Nephron progenitor cell (in vitro differentiated cells): ENCODE results near the gene ABCC5.

ENCODE experiments used
- DNase-seq: peaks from one replicate; pipeline ENCODE4 v3.0.0; 2021
- H3K27ac Mint-ChIP-seq: 2 replicates; pipeline ENCODE4 v1.8.0; 2021; ENCODE audit warnings: mild to moderate bottlenecking, moderate library complexity, mixed read lengths
- H3K27me3 Mint-ChIP-seq: 2 replicates; pipeline ENCODE4 v1.8.0; 2021; ENCODE audit warnings: mild to moderate bottlenecking, low read depth, mixed read lengths; ENCODE audit not compliant: poor library complexity
- H3K36me3 Mint-ChIP-seq: 2 replicates; pipeline ENCODE4 v1.8.0; 2021; ENCODE audit warnings: low read depth, mixed read lengths
- H3K4me1 Mint-ChIP-seq: 2 replicates; pipeline ENCODE4 v1.8.0; 2021; ENCODE audit warnings: mixed read lengths
- H3K4me3 Mint-ChIP-seq: 2 replicates; pipeline ENCODE4 v1.8.0; 2021; ENCODE audit warnings: mild to moderate bottlenecking, moderate library complexity, mixed read lengths
- H3K9me3 Mint-ChIP-seq: 2 replicates; pipeline ENCODE4 v1.8.0; 2021; ENCODE audit warnings: mild to moderate bottlenecking, moderate library complexity, mixed read lengths
- TF ChIP-seq, protein P1 (sequence below): fragments of 200-600 bp; sonication (generic); IDR thresholded peaks from 2 replicates; pipeline ENCODE4 v1.5.0; 2021; ENCODE audit warnings: antibody characterized with exemption

ABCC5 gene

DNA sequence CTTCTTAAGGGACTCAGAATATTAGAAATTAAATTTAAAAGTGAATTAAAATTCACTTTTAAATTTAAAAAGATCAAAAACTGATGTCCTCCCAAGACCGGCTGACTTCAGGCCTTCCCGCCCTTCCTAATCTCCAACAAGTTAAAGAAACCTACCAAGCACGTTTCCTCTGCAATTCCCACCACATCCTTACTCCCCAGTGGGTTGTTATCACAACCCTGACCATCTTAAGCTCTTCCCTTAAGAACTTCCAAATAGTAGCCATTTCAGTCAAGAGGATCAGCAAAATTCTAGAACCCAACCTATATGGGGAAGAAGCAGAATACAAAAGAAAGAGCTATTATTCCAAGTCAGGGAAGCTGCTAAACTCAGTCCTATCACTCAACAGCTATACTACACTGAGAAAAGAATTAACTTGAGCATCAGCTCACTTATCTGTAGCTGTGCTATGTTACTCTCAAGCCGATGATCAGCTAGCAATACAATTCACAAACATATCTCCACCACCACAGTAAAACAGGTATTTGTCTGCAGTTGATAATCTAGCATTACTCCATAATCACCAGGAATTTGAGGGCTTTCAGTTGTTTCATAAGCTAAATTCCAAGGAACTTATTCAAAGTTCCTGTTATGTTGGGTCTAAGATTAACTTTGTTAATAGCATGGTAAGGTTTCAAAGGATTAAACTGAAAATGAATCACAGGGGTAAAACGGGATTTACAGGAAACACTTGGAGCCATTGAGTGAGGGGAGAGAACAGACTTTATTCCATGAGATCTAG lies 14.3 kb downstream of the ABCC5 start:
- Mint-ChIP-seq H3K36me3 (peaks cover 26% of the 10 kb centered on the region), H3K27ac (peak overlapping the region; percentile 34), H3K9me3 (no peaks in the 10 kb centered on the region), H3K27me3 (no peaks in the 10 kb centered on the region), H3K4me1 (peaks cover 20% of the 10 kb centered on the region), H3K4me3 (no peak overlapping the region)
- TF ChIP-seq, protein P1, sequence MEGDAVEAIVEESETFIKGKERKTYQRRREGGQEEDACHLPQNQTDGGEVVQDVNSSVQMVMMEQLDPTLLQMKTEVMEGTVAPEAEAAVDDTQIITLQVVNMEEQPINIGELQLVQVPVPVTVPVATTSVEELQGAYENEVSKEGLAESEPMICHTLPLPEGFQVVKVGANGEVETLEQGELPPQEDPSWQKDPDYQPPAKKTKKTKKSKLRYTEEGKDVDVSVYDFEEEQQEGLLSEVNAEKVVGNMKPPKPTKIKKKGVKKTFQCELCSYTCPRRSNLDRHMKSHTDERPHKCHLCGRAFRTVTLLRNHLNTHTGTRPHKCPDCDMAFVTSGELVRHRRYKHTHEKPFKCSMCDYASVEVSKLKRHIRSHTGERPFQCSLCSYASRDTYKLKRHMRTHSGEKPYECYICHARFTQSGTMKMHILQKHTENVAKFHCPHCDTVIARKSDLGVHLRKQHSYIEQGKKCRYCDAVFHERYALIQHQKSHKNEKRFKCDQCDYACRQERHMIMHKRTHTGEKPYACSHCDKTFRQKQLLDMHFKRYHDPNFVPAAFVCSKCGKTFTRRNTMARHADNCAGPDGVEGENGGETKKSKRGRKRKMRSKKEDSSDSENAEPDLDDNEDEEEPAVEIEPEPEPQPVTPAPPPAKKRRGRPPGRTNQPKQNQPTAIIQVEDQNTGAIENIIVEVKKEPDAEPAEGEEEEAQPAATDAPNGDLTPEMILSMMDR: no peak
- DNase-seq: no peak

DNA sequence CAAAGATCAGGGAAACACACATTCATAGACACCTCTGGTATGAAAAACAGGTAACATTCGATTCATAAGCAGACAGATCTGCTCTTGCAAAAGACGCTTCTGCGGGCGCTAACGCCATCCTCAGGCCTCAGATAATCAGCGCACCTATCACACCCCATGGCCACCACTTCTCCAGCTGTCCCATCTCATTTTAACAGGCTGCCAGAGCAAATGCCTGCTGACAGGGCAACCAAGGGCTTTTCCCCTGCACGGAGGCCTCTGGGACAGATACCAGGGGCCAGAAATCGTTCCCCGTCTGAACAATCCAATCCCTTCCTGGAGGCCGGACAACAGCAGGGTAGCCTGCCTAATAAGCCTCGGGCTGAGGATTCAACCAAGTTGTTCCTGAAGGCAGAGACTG lies 15.2 kb downstream of the ABCC5 start:
- TF ChIP-seq, protein P1: no peak
- H3K4me3 Mint-ChIP-seq: no peak overlapping the region
- peaks cover 20% of the 10 kb centered on the region for H3K4me1 Mint-ChIP-seq
- no peaks in the 10 kb centered on the region for H3K27me3 Mint-ChIP-seq
- no peaks in the 10 kb centered on the region for H3K9me3 Mint-ChIP-seq
- H3K27ac Mint-ChIP-seq: no peak overlapping the region
- no peak for DNase-seq
- H3K36me3 Mint-ChIP-seq: peaks cover 27% of the 10 kb centered on the region

DNA sequence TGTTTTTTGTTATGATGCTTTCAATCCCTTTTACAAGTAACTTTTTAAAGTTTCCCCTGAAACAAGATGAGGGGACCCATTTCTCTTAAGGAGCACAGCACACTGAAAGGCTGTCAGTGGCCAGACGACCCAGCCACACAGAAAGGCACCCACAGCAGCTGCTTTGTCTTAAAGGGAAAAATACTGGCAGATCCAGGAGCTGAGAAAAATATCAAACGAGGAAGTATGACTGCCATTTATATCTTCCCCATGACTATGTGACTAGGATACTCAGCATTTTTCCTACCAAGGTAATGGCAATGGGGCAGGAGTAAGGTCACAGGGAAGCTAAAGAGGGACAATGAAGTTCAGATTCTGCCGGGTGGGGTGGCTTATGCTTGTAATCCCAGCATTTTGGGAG lies 15.9 kb downstream of the ABCC5 start:
- Mint-ChIP-seq H3K4me1 (peaks cover 20% of the 10 kb centered on the region), H3K4me3 (no peak overlapping the region), H3K36me3 (peaks cover 27% of the 10 kb centered on the region), H3K9me3 (no peaks in the 10 kb centered on the region), H3K27me3 (no peaks in the 10 kb centered on the region), H3K27ac (no peak overlapping the region)
- TF ChIP-seq, protein P1: no peak
- no peak for DNase-seq

DNA sequence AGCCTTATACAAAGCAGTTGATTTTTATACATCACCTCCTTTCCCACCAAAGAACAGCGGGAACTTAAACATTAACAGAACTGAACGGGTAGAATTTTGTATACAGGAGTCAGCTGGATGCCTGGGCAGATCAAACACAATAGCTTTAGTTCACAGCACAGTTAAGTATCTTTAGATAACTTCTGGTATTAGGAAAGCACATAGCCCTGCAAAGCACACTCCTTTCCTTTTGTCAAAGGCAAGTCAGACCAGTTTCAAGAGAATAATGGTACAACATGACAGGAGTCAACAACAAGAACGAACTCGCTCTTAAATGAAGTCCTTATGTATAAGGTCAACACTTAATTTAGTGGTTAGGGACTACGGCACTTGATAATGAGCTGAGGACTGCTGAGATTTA lies 26.3 kb downstream of the ABCC5 start:
- H3K4me1 Mint-ChIP-seq: peaks cover 14% of the 10 kb centered on the region
- no peak overlapping the region for H3K4me3 Mint-ChIP-seq
- DNase-seq: no peak
- H3K9me3 Mint-ChIP-seq: no peaks in the 10 kb centered on the region
- no peaks in the 10 kb centered on the region for H3K27me3 Mint-ChIP-seq
- TF ChIP-seq, protein P1: no peak
- no peak overlapping the region for H3K27ac Mint-ChIP-seq
- H3K36me3 Mint-ChIP-seq: peaks cover 49% of the 10 kb centered on the region

DNA sequence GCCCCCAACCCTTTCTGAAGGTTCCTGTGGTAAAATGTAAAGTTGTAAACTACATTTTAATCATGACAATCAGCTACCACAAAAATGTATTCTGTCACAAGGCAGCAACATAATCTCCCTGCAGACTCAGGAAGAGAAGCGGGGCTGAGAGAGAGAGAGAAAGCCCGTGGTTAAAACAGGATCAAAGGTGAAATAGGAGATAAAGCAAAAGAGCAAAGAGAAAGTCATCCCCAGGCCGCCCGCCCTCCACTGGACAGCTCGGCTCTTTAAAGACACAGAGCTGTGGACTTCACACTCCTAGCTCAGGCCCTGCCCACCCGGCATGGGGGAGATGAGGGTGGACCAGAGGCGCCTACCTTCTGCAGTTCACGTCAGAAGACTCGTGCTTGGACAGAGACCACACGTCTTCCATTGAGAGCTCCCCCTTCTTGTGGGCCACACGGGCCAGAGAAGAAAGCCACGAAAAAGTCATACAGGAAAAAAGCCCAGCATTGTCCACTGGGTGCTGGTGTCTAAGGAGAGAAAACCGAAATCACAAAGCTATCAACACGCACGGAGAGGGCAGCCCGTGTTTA lies 29.4 kb downstream of the ABCC5 start:
- no peak overlapping the region for H3K4me3 Mint-ChIP-seq
- TF ChIP-seq, protein P1: no peak
- DNase-seq: no peak
- peak overlapping the region; percentile 15 for H3K27ac Mint-ChIP-seq
- H3K9me3 Mint-ChIP-seq: no peaks in the 10 kb centered on the region
- no peaks in the 10 kb centered on the region for H3K27me3 Mint-ChIP-seq
- peaks cover 50% of the 10 kb centered on the region for H3K36me3 Mint-ChIP-seq
- peaks cover 22% of the 10 kb centered on the region for H3K4me1 Mint-ChIP-seq
